Measurements from ENCODE around the gene PSME3IP1. TPM values are rescaled to one million over a fixed set of nuclear protein-coding genes. Genes with fewer than 3 reads are reported as not detected.

PSME3IP1 gene
- total and polyA plus RNA-seq, 9 of the 15 experiments (the other 6 are each of a cell fraction or from before 2014, with no cell fraction given), result 63.8 to 187 (median 142) TPM

DNA sequence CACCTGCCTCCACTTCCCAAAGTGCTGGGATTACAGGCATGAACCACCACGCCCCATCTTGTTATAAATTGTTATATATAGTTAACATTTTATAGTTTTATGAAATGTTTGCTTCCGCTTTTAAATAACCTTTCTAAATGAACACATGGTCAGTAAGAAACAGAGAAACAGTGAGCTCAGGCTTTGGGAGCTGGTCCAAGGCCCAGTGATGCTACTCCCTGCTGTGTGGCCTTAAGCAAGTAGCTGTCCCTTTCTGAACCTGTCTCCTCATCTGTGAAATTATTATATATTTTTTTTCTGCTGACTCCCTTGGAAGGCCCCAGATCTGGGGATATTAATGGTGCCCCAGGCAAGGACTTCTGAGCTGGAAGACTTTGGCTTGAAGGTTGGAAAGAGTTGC, 74.4 kb downstream of the PSME3IP1 start:
- CTCF ChIA-PET (ENCODE audit: low intra/inter-chr PET ratio), result no interaction called here
- no peaks in the 10 kb centered on the region for H3K79me2 ChIP-seq (ENCODE audit: control insufficient read depth, insufficient read depth, low read length)
- no peaks in the 10 kb centered on the region for H3K27me3 ChIP-seq (ENCODE audit: control insufficient read depth in 2 of 2, insufficient read depth in 2 of 2, low read length in 2 of 2)
- no peak for FAIRE-seq
- POLR2A ChIA-PET, result interaction anchor here (0.8 to 1.0 kb wide), 3 partner anchors 9 to 13 kb away, joined by 3 to 4 read pairs (median 4); no protein-coding TSS in a partner anchor
- H3K36me3 ChIP-seq (ENCODE audit: control insufficient read depth, insufficient read depth, low read length), result no peaks in the 10 kb centered on the region
- no peak for DNase-seq (ENCODE audit: extremely low read depth in 1 of 4, low spot score in 3 of 4)
- no peak overlapping the region for H2AFZ ChIP-seq (ENCODE audit: low read depth, low read length)
- intact Hi-C loops (cut with micrococcal nuclease) (no loop called here), in situ Hi-C loops (cut with MboI) (no loop called here)
- H3K4me1 ChIP-seq (replicated peaks in 1 of 2; ENCODE audit: control insufficient read depth in 2 of 2, insufficient read depth in 2 of 2, low read length in 2 of 2), result peaks cover 22 to 24% of the 10 kb centered on the region in 2 experiments
- TF ChIP-seq HNRNPL (IDR thresholded peaks at IDR 0.05; ENCODE audit: low read depth, low read length) (no peak), MTA1 (IDR thresholded peaks at IDR 0.05; ENCODE audit: borderline replicate concordance) (no peak), BACH1 (tag; IDR thresholded peaks at IDR 0.05) (no peak), BCOR (IDR thresholded peaks at IDR 0.05) (peak; percentile 88), ZNF384 (IDR thresholded peaks at IDR 0.05; ENCODE audit: low read depth, low read length) (no peak), KDM1A (IDR thresholded peaks at IDR 0.05) (peak in 1 of 2 experiments; percentile 48; a peak in 1 of 4 replicates), ZFP36 (IDR thresholded peaks at IDR 0.05; ENCODE audit: low read depth, low read length, partially characterized antibody) (peak; percentile 71), RBM25 (IDR thresholded peaks at IDR 0.05; ENCODE audit: low read depth, low read length, severe bottlenecking) (peak; percentile 92), POLR2G (IDR thresholded peaks at IDR 0.05; ENCODE audit: low read depth, low read length) (no peak)
- no peak overlapping the region for H3K27ac ChIP-seq (ENCODE audit: extremely low read depth, low read depth, low read length)
- H3K4me3 ChIP-seq, result no peak overlapping the region
- no TSS peak for BruUV-seq (replicated peaks)
- 0 out of 2 replicates have a peak, but pooled peaks cover 3% of the 10 kb centered on the region for H4K20me1 ChIP-seq (replicated peaks; ENCODE audit: control insufficient read depth, insufficient read depth, low read length)
- ATAC-seq, result no peak
- no peaks in the 10 kb centered on the region for H3K9me1 ChIP-seq (ENCODE audit: control insufficient read depth, insufficient read depth, low read length)
- 80% methylated on average over 2 of the region's 2 CpGs for WGBS (ENCODE audit: insufficient coverage, low coverage, missing lambda C conversion rate)
- no peak overlapping the region for H3K9ac ChIP-seq (ENCODE audit: insufficient read depth in 1 of 2, low read depth in 2 of 2, low read length in 2 of 2)
- H3K4me2 ChIP-seq (ENCODE audit: insufficient read depth, low read length), result no peak overlapping the region
- H3K9me3 ChIP-seq (replicated peaks; ENCODE audit: control insufficient read depth, insufficient read depth, low read depth, low read length), result no peaks in the 10 kb centered on the region

Data from K562 (cell line).